HG02610 (cell line): ENCODE results near the gene MARK1.

Experiments used
- ATAC-seq: cut with Tn5 transposase; IDR thresholded peaks from one replicate; pipeline ENCODE4 v1.9.1; 2021; ENCODE audit warnings: mild to moderate bottlenecking, moderate library complexity; ENCODE audit not compliant: unreplicated experiment

The MARK1 gene

DNA sequence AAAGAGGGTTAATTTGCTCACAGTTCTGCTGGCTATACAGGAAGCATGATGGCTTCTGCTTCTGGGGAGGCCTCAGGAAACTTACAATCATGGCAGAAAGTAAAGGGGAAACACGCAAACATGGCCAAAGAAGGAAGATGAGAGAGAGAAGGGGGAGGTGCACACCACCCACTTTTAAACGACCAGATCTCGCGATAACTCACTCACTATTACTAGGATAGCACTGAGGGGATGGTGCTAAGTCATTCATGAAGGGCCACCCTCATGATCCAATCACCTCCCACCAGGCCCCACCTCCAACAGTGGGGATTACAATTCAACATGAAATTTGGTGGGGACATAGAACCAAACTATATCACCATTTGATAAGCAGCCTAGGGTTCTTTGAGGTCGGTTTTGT is 159.9 kb downstream of the MARK1 start:
- no peak for ATAC-seq

DNA sequence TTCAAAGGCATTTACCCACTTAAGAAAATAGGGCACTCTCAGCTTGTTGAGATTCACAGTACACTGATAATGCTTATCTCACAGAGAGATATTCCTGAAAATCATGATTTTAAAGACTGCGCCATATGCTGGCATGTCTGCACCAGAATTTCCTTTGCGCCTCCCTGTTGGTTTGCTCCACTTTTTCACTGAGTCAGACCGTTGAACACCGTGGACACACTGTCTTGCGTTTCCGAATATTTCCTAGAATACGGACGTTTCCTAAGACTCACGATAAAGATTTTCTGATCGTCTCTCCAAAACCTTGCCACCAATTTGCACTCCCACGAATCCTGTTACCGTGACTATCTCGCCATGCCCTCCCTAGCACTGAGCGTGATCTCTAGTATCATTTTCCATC is 161.7 kb downstream of the MARK1 start:
- no peak for ATAC-seq

DNA sequence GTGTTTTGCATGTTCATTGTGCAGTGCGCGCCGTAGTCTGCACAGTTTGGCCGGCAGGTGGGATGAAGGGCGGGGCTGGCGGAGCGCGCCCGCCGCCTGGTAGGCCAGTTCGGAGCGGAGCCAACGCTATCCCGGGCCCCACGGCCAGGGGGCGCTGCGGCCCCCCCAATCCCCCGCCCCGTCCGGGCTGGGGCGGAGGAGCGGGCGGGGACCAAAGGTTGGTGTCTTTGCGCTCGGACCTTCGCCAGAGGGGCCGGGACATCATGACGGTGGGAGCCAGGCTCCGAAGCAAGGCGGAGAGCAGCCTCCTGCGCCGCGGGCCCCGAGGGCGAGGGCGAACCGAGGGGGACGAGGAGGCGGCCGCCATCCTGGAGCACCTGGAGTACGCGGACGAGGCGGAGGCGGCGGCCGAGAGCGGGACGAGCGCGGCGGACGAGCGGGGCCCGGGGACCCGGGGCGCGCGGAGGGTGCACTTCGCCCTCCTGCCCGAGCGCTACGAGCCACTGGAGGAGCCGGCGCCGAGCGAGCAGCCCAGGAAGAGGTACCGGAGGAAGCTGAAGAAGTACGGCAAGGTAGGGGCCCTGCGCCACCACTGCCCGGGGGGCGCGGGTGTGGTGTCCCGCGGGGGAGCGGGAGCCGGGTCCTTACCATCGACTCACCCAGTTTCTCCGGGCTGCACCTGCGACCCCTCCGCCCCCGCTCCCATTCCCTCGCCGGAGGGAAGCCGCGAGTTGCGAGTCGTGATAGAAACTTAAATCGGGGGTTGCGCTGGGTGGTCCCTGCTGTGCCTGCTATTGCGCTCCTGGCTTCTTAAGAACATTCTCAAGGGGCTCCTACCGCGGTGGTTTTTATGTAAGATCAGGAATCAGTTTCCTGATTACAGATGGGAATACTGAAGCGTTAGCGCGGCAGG is 162.5 kb downstream of the MARK1 start, which contains the start of gene C1orf115:
TSS of gene C1orf115 (plus strand) at position 224 of the 913 bp plus-strand sequence. CDS start at position 264, 40 bp downstream.
- peak; percentile 88 for ATAC-seq

DNA sequence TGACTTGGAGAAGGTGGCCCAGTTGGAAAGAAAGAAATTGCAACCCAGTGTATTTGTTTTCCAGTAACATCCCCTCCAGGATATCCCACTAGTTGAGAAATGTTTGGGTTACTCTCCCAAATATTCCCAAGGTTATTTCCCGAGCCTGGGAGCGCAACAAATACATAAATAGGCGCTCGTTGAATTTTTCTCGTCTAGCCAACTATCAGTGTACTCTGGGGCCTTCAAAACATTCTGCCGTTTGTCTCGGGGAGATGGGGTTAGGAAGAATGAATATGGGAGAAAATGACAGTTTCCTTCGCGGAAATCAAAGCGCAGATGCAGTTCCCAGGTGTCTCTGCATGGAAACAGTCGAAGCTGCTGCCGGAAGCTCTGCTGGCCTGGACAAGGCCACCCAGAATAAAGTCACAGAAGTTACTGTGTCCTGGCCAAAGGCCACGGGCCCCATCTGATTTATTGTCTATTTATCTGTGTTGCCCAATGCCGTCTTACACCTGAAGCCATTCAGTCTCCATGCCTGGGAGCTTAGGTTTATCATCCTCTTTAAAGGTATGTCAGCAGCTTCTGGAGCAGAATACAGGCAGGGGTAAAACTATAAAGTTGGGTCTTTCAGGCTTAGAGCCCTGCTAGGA is 163.2 kb downstream of the MARK1 start:
- no peak for ATAC-seq

GRCh38 chr1:220692436-220693228 is 164.7 kb downstream of the MARK1 start:
- no peak for ATAC-seq

DNA sequence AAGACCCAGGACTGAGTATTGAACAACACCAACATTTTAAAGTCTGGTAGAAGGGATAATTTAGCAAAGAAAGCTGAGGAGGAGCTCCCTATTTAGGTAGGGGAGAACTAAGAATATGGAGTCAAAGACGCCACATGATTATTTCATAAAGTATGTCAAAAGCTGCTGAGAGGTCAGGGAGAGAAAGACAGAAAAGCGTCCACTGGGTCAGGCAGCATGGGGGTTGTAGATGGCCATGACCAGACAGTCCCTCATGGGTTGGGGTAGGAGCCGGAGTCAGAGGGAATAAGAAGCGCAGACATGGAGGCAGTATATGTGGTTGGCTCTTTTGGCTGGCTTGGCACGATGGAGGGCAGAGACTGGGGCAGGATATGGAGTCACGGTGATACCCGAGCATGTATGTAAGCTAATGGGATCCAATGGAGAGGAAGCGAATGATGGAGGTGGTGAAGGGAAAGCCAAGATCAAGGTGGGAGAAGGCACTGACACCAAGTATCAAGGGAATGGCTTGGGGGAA is 167.0 kb downstream of the MARK1 start:
- no peak for ATAC-seq

GRCh38 chr1:220695426-220695825 is 167.5 kb downstream of the MARK1 start:
- no peak for ATAC-seq

DNA sequence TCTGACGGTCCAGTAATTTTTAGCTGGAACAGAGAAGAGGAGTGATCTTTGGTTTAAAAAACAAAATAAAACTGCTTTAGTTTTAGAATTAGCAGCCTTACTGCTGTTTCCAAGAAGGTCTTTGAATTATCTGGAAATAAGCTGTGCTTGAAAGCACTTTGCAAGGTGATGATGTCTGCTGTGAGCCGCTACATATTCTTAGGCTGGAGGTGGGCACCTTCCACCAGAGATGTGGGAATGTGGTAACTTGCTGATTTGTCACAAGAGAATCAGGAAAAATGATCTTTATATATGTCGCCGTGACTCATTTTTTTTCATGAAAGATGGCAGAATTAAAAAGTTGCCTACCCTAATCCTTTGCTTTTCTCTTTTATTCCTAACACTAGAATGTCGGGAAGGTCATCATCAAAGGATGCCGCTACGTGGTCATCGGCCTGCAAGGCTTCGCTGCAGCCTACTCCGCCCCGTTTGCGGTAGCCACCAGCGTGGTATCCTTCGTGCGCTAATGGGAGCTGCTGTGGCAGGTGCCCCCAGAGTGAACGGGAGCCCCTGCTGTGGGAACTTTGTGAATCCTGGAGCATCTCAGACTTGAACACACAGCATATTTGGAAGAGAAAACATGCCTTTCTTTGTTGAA is 168.4 kb downstream of the MARK1 start:
- no peak for ATAC-seq

- ATAC-seq, result no peak
These were observed 168.9 kb downstream of the MARK1 start for GRCh38 chr1:220696863-220697231.

DNA sequence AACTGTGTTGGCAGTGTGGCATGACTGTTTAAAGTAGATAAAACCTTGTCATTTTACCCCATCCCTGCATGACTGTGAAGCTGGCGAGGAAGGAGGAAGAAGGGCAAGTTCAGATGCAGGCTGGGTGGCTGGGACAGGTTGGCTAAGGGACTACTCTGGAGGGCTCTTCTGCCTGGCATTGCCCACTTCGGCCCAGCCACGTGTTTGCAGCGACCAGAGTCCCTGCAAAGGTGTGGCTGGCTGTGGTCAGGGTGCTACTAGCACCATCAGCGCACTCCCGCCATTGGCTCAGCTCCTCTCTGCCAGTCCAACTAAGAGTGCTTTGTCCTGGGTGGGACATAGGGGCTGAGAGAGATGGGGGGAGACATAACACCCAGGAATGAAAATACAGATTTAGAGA is 169.4 kb downstream of the MARK1 start:
- no peak for ATAC-seq

DNA sequence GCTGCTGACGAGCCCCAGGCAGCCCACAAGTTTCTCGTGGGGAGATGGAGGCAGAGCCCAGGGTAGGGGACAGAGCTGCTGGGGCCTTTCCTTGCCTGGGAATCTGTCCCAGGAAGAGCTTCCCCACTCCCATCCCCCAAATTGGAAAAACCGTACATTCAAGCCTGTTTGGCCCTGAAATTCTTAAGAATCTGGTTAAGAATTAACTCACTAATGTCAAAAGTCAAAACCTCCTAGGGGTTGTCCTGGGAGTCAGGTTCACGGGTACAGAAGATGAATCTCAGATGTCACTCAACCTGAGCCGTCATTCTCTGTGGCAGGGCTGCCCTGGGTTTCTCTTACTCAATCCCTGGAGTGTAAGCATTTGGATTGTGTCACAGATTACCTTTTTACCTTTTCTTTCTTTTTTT is 170.7 kb downstream of the MARK1 start:
- ATAC-seq, result no peak

DNA sequence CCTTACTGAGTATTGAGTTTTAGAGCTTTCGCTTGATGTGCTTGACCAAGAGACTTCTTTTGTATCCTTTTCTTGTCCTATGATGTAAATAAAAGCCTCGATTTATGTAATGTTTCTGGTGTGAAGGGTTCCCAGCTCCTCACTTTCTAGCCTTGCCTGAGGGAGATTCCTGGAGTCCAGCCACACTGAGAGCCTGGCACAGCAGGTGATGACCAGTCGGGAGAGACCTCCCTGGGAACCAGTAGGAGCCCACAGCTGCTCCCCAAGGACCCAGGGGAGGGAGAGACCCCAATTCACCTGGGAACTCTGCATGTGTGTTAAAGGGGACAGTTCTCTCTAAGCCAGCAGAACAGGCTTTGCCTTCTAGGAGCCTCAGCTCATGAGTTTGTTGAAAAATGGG is 171.1 kb downstream of the MARK1 start:
- ATAC-seq, result no peak

- no peak for ATAC-seq
These were observed 172.7 kb downstream of the MARK1 start for GRCh38 chr1:220700556-220701179.

- peak; percentile 38 for ATAC-seq
These were observed 174.0 kb downstream of the MARK1 start for GRCh38 chr1:220701974-220702373.

DNA sequence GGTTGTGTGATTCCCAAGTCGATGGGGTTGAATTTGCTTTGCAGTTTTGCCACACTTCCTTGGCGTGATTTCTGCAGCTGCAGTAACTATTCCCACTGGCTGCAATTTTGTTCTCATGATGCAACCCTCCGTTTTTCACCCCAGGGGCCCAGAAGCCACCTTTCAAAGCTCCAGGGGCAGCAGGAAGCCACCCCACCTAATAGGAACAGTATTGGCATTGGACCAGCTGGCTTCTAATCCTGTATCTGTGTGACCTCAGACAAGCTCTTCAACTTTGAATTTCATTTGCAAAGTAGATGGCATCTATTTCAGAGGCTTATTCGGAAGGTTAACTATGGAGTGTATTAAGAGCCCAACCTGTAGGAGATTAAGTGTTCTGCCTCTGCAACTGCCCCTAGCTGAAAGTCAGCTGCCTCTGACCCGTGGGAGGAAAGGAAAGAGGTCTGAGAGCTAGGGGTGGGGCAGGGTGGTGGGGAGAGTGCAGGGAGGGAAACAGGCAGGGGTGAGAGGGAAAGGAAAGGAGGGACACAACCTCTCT is 174.9 kb downstream of the MARK1 start:
- ATAC-seq, result no peak

GRCh38 chr1:220703305-220703704 is 175.4 kb downstream of the MARK1 start:
- ATAC-seq, result no peak

GRCh38 chr1:220705782-220706181 is 177.8 kb downstream of the MARK1 start:
- no peak for ATAC-seq

DNA sequence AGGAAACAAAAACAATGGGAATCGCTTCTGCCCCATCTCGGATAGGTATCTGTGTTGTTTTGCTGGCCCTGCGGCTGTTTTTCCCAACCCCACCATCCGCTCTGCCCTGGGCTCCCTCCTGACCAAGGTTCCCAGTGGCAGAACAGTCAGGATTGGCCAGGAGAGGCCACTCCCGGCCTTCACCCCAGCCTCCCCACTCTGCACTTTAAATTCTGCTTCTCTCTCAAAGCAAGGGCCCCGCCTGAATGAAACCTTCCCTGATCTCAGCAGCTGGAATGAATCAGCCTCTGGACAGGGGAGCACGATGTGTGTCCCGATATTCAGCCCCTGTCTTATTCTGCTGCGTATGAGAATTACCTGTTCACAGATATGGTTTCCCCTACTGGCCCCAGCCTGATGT is 178.5 kb downstream of the MARK1 start:
- ATAC-seq, result no peak

- ATAC-seq, result no peak
These were observed 179.2 kb downstream of the MARK1 start for GRCh38 chr1:220707160-220707559.

DNA sequence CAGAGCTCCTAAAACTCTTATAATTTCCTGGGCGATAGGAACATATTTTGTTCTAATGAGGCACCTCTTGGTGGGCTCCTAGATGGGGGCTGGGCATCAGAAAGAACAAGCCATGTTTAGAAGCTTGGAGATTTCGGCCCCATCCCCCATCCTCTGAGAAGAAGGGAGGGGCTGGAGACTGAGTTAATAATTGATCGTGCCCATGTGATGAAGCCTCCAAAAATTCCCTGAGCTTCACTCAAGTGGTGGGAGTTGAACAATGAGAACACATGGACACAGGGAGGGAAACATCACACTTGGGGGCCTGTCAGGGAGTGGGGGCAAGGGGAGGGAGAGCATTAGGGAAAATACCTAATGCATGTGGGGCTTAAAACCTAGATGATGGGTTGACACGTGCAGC is 180.3 kb downstream of the MARK1 start:
- ATAC-seq, result no peak
